Body of pancreas (tissue), 4 donors: ENCODE data around the gene TTC28.

Source experiments
- POLR2A ChIP-seq, 3 donors: fragments of 450-650 bp; IDR thresholded peaks; one replicate each; pipeline ENCODE4 v1.6.1; 2016; ENCODE audit warnings: antibody characterized with exemption in 3 of 3, mild to moderate bottlenecking in 2 of 3
- TF ChIP-seq, protein P1 (sequence below), 7 experiments: fragments of 450-650 bp in 4 of 7; fragments of 200-600 bp in 3 of 7; sonication (generic) in 3 of 7; IDR thresholded peaks; one replicate each; pipeline ENCODE4 v1.5.1; 2016 to 2019; ENCODE audit warnings: antibody characterized with exemption in 7 of 7

DNA sequence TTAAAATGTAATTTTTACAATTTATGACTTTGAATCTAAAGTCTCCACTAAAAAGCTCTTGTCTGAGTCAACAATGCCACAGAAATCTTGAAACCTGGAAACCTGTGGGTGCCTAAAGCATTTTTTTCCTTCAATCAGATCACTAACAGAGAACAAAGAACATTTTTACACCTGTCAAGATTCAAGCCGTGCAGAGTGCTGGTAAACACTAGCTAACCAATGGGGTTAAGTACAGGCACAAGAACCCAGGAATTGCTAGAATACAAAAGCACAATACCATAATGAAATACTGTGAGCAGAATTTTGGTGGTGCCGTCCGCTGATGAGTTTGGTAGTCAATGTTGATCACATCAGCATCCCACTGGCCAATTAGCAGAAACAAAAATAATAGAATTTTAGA is 380.3 kb downstream of the TTC28 start:
- TF ChIP-seq, protein P1, sequence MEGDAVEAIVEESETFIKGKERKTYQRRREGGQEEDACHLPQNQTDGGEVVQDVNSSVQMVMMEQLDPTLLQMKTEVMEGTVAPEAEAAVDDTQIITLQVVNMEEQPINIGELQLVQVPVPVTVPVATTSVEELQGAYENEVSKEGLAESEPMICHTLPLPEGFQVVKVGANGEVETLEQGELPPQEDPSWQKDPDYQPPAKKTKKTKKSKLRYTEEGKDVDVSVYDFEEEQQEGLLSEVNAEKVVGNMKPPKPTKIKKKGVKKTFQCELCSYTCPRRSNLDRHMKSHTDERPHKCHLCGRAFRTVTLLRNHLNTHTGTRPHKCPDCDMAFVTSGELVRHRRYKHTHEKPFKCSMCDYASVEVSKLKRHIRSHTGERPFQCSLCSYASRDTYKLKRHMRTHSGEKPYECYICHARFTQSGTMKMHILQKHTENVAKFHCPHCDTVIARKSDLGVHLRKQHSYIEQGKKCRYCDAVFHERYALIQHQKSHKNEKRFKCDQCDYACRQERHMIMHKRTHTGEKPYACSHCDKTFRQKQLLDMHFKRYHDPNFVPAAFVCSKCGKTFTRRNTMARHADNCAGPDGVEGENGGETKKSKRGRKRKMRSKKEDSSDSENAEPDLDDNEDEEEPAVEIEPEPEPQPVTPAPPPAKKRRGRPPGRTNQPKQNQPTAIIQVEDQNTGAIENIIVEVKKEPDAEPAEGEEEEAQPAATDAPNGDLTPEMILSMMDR (IDR thresholded peaks at IDR 0.05) = no peak
- no peak for TF ChIP-seq POLR2A (IDR thresholded peaks at IDR 0.05)
